Epithelial cell of proximal tubule (primary cell): ENCODE measurements around the gene LRR1. TPM values are rescaled to one million over a fixed set of nuclear protein-coding genes. Genes with fewer than 3 reads are reported as not detected.
A peak's percentile ranks its signal among the peaks of the same experiment; 100 is the strongest.

ENCODE experiments used
- DNase-seq: peaks from one replicate; pipeline ENCODE4 v3.0.0-alpha.2; 2011; ENCODE audit warnings: low read depth
- H3K4me3 ChIP-seq: 2 replicates; pipeline ENCODE4 v1.5.1; 2011; ENCODE audit warnings: low read depth, mild to moderate bottlenecking, low read length
- total RNA-seq: library from RNA; depleted of rRNA; stranded (reverse); fragments of >200 nt; gene quantifications from 2 replicates; pipeline ENCODE4 v1.2.3, GENCODE V29; 2015
- TF ChIP-seq, protein P1 (sequence below): conservative IDR thresholded peaks from 2 replicates; pipeline ENCODE4 v1.5.1; 2012; ENCODE audit warnings: low read depth, mild to moderate bottlenecking, low read length

LRR1 gene
- total RNA-seq, 1 donor from 2014 or later = 22.7 TPM

DNA sequence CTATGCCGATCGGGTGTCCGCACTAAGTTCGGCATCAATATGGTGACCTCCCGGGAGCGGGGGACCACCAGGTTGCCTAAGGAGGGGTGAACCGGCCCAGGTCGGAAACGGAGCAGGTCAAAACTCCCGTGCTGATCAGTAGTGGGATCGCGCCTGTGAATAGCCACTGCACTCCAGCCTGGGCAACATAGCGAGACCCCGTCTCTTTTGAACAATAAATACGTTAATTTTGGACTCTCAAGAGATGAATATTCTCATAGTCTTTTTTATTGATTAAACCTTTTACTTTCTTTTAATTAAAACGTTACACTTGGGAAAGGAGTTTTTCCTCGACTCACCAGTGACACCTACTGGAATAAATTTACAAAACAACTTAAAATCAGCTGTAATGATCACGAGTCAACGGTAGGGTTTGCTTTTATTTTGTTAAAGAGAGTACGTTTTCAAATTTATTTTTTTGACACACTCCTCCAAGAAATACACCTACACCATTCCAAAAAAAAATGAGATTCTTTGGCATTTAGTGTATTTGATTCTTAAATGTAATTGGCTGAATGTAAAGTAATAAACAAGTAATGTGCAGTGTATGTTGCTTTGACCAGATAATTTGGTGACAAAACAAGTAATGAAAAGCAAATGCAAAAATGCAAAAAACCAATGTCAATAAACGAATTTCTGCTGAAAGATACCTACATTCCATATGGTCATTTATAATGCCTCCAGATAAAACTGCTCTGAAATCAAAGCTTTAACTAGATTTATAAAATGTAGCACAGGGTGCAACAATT, 11.9 kb upstream of the LRR1 start:
- DNase-seq = peak; percentile 58
- TF ChIP-seq, protein P1, sequence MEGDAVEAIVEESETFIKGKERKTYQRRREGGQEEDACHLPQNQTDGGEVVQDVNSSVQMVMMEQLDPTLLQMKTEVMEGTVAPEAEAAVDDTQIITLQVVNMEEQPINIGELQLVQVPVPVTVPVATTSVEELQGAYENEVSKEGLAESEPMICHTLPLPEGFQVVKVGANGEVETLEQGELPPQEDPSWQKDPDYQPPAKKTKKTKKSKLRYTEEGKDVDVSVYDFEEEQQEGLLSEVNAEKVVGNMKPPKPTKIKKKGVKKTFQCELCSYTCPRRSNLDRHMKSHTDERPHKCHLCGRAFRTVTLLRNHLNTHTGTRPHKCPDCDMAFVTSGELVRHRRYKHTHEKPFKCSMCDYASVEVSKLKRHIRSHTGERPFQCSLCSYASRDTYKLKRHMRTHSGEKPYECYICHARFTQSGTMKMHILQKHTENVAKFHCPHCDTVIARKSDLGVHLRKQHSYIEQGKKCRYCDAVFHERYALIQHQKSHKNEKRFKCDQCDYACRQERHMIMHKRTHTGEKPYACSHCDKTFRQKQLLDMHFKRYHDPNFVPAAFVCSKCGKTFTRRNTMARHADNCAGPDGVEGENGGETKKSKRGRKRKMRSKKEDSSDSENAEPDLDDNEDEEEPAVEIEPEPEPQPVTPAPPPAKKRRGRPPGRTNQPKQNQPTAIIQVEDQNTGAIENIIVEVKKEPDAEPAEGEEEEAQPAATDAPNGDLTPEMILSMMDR = peak; percentile 73
- peak overlapping the region; percentile 30 for H3K4me3 ChIP-seq

DNA sequence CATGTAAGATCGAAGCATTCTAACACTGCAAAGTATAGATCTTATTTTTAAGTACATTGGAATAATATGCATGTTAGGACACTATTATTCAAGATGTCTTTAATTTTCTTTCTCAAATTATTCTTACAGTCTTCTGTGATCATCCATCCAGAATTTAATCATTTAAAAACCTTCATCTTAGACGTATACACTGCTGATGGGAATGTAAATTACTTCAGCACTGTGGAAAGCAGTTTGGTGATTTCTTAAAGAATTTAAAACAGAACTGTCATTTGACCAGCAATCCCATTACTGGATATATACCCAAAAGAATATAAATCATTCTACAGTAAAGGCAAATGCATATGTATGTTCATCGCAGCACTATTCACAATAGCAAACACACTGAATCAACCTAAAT, 9.4 kb upstream of the LRR1 start:
- H3K4me3 ChIP-seq = no peak overlapping the region
- TF ChIP-seq, protein P1 = no peak
- no peak for DNase-seq

DNA sequence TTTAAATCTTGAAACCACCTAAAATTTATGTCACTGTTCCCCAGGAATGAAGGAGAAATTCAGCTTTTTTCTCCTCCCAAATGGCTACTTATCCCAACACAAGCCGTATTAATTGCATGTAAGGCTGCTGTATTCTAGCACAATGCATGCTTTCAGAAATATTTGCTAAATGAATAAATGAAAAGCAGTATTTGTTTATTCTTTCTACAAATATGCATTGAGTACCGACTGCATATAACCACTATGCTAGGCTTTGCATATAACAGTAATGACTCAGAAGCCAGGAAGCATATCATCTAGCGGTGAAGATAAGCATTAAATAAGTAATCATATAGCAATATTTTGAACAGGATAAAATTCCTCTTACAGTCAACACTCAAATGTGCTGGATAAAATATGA, 5.7 kb upstream of the LRR1 start:
- no peak overlapping the region for H3K4me3 ChIP-seq
- TF ChIP-seq, protein P1 = no peak
- no peak for DNase-seq

DNA sequence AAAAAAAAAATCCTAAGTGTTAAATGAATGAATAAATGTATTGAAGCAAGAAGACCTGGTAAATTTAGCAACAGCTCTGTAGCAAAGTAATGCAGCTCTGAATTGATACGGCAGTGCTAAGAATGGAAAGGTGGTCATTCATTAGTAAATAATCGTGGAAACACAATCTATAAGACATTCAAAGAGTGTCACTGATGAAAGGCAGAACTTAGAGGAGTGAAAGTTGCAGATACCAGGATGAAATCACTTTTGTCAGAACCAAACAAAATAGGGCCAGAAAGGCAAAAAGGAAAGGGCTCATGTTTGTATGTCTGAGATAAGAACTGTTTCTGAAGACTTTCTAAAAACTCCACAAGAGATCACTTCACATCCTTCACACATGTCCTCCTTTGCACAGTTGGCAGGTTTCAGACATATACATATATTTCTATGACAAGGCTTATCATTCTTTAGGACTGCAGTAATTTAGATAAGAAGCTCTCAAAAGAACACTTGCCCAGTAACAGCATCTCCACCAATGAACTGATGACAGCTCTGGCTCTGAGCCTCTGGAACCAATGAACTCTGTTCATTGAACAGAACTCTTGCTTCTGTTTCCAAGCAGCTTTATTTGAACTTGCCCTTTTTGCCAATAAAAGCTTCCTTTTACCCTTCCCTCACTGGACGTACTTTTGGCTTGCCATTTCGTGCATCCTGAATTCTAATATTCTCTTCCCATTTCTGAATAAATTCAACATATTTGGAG, 4.2 kb upstream of the LRR1 start:
- TF ChIP-seq, protein P1 = no peak
- DNase-seq = no peak
- H3K4me3 ChIP-seq = no peak overlapping the region

DNA sequence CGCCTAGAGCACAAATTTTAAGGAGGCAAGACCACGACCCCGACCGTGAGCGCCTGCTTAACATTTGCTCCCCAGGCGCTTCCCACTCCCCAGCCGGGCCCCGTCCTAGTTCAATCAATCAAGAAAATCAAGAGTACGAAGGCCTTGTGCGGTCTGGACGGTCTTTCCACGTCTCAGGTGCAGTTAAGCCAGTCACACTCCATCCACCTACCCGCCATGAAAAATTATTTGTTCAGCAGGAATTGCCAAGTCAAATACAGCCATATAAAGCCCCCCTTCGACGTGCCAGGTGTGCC, 603 bp upstream of the LRR1 start:
- TF ChIP-seq, protein P1 = no peak
- H3K4me3 ChIP-seq = peak overlapping the region; percentile 97
- no peak for DNase-seq

DNA sequence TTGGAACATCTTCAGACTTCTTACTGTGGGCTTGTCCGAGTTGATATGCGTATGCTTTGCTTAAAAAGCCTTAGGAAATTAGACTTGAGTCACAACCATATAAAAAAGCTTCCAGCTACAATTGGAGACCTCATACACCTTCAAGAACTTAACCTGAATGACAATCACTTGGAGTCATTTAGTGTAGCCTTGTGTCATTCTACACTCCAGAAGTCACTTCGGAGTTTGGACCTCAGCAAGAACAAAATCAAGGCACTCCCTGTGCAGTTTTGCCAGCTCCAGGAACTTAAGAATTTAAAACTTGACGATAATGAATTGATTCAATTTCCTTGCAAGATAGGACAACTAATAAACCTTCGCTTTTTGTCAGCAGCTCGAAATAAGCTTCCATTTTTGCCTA, 8.8 kb downstream of the LRR1 start:
- TF ChIP-seq, protein P1 = no peak
- H3K4me3 ChIP-seq = no peak overlapping the region
- no peak for DNase-seq
